NB4 (cell line): ENCODE measurements around the gene BCAS3.

ENCODE experiments used
- DNase-seq: peaks from one replicate; pipeline ENCODE4 v3.0.0; 2010; ENCODE audit warnings: low read depth
- H3K4me3 ChIP-seq: one replicate; pipeline ENCODE4 v1.5.1; 2011; ENCODE audit warnings: mild to moderate bottlenecking, low read depth, low read length, moderate library complexity
- CTCF ChIP-seq: IDR thresholded peaks from one replicate; pipeline ENCODE4 v1.5.1; 2012; ENCODE audit warnings: low read depth, low read length
- MYC ChIP-seq: IDR thresholded peaks from 2 replicates; pipeline ENCODE4 v1.6.1; 2011; ENCODE audit warnings: low read depth, low read length
- POLR2A ChIP-seq: IDR thresholded peaks from 2 replicates; pipeline ENCODE4 v1.6.1; 2011; ENCODE audit warnings: mild to moderate bottlenecking; ENCODE audit not compliant: insufficient read length; ENCODE audit errors: extremely low read depth
- TF ChIP-seq, protein P1 (sequence below): IDR thresholded peaks from 2 replicates; pipeline ENCODE4 v1.6.1; 2011; ENCODE audit warnings: low read depth, low read length

Gene BCAS3

GRCh38 chr17:61334673-61335072 lies 657.0 kb downstream of the BCAS3 start:
- H3K4me3 ChIP-seq: no peak overlapping the region
- DNase-seq: no peak
- TF ChIP-seq CTCF: no peak
- no peak for TF ChIP-seq POLR2A
- TF ChIP-seq, protein P1, sequence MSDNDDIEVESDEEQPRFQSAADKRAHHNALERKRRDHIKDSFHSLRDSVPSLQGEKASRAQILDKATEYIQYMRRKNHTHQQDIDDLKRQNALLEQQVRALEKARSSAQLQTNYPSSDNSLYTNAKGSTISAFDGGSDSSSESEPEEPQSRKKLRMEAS: no peak
- TF ChIP-seq MYC: no peak

- no peak for DNase-seq
- H3K4me3 ChIP-seq: no peak overlapping the region
- TF ChIP-seq CTCF (no peak), MYC (no peak), POLR2A (no peak)
- TF ChIP-seq, protein P1: no peak
Observed at GRCh38 chr17:61335105-61335844, 657.6 kb downstream of the BCAS3 start.

DNA sequence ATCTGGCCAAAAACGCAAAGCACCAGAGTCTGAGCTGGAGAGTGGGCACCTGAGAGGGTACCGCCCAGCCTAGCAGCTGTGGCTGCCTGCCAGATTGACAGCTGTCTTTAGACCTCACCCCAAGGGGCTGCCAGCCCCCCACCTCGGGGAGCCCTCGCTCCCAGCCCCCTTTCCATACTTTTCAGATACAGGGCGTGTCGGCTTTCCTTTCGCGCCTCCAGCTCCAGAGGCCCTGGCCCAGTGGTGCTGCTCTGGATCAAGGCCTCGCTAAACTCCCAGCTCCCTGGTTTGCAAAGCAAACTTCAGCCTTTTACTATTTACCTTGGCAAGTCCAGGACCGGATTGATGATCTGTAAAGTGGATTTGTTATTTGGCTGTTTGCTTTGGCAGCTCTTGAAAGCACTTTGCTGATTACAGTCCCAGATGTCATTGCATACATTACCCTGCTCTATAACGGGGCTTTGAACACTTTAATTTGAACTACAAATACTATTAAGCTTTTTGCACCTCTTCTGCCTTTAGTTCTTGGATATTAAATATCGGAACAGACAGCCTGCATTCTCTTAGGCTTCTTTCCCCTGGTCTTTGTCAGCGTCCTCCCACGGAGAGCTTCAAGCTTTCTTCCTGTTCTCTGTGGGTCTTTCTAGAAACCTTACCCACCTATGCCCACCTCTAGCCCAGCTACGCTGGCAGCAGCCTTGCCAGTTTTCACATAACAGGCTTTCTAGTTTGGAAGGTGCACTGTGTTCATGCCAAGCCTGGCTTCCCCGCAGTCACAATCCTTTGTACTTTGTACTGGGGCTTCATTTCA lies 658.4 kb downstream of the BCAS3 start:
- DNase-seq: no peak
- H3K4me3 ChIP-seq: no peak overlapping the region
- no peak for TF ChIP-seq CTCF
- TF ChIP-seq POLR2A: no peak
- TF ChIP-seq MYC: no peak

DNA sequence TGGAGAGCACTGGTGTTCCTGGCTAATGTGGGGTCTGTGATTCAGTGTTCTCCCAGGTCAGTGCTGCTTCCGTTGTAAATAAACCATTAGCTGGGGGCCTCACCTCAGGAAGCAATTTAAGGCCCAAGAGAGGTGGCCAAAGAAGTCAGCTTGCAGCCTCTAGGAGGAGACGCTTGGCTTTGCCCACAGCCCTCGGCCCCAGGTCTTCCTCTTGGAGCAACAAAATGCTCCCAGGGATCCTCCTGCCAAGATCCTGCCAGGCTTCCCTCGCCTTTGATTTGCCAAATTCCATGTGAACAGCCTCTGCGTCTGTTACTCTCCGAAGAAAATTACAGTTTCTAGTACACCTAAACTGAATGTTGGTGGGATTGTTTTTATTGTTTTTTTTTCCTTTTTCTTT lies 659.6 kb downstream of the BCAS3 start:
- TF ChIP-seq CTCF (no peak), POLR2A (no peak), MYC (no peak)
- TF ChIP-seq, protein P1: no peak
- DNase-seq: no peak
- no peak overlapping the region for H3K4me3 ChIP-seq

DNA sequence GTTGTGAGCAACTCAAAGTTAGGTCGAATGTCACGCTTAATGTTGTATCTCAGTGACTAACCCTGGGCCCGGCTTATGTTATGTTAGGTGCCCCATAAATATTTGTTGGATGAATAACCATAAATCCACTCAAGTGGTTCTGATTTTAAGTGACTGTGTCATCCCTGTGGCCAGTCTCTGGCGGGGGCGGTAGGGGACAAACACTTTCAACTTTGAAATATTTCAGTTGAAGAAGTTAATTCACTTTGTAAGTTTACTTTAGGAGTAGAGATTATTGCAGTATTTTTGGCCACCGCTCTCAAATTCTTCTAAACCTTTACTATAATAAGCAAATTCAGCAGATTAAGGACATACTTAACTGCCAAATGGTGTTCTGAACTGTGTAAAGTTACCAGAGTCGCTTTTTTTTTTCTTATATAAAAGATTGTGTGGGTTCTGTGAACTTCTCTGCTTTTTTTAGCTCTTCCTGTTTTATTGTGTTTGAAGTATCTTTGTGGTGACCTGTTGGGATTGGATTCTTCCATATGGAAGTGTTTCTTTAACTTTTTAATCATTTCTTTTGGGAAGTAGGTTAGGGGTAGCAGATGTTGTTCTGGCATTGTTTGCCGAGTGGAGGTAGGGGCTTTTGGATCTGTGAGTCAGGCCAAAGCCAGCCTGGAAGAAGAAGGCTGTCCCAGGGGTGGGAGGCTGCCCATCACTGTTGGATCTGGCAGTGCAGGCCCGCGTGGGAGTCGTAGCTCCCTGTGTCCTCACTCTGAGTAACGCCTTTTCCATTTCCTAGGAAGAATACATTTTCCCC lies 660.5 kb downstream of the BCAS3 start:
- TF ChIP-seq, protein P1: no peak
- no peak for TF ChIP-seq POLR2A
- no peak for TF ChIP-seq CTCF
- TF ChIP-seq MYC: no peak
- no peak for DNase-seq
- H3K4me3 ChIP-seq: no peak overlapping the region
